ENCODE measurements around the gene CRBN. TPM values are rescaled to one million over a fixed set of nuclear protein-coding genes. Genes with fewer than 3 reads are reported as not detected.

CRBN gene
- total RNA-seq, 2 experiments from 2014 or later: 35.2 to 40.2 TPM

DNA sequence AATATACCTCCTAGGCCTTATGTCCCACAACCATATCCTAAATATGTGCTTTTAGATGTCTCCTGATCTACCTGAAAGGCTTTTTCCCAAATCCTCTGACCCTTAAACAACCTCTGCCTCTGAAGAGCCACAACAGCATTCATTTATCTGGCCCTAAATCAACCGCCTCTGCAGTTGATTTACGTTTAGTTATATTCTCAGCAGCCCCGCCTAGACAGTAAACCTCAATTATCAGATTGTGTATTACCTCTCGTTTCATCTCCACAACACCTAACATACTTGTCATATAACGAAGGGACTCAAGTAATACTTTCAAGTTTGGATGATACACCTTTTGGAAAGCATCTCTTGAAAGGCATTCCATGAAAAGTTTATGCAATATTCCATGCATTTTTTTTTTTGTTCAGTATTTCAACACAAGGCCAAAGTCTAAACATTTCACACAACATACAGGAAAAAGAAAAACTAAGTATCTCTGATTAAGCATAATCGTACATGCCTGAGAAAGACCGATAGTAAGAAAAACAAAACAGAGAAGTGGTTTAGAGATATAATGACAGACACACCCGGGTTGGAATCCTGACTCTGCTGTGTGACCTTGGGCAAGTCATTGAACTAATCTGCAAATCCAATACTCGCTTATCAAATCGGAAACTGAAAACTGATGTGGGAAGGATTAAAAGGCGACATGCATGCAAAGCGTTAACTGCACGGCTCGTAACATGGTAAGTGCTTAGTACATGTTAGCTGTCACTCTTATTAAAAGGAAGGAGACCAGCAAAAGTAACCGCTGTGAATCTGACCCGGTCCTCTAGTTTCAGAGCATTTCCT, 778 bp downstream of the CRBN start:
- POLR2A ChIA-PET: interaction anchor here (1.1 kb wide), 1 partner anchor 51 kb away, joined by 4 read pairs; no protein-coding TSS in a partner anchor
- CTCF ChIA-PET: interaction anchor here (0.8 to 1.1 kb wide), 2 partner anchors 9 to 10 kb away, joined by 3 read pairs; no protein-coding TSS in a partner anchor

DNA sequence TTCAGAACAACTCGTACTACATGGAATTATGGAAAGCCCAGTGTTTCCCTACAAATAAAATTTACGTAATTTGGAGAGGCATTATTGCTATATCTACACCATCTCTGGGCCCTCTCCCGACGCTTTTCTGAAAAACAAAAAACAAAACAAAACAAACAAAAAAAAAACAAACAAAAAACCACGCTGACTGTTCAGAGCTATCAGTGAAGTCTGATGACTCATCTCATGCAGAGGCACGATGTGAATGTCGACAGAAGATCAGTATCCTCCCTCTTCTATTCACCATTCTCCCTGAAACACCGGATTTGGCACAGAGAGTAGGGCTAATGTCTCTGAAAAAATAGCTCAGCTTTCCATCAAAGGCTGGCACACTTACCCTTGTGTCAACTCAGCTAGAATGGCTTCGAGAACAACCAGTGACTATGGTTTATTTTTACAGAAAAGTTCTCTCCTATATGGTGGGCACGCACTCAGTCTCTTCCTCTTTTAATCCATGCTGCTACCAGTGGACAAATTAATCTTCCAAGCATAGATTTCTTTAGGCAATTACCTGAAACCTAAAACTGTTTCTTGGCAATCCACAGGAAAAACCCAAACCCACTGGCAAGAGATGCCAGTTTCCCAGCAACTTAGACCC, 1.5 kb downstream of the CRBN start:
- ChIA-PET CTCF (interaction anchor here (0.8 to 1.4 kb wide), 2 partner anchors 14 to 441 kb away, joined by 4 read pairs; no protein-coding TSS in a partner anchor), POLR2A (interaction anchor here (1.1 kb wide), 1 partner anchor 50 kb away, joined by 4 read pairs; no protein-coding TSS in a partner anchor)

DNA sequence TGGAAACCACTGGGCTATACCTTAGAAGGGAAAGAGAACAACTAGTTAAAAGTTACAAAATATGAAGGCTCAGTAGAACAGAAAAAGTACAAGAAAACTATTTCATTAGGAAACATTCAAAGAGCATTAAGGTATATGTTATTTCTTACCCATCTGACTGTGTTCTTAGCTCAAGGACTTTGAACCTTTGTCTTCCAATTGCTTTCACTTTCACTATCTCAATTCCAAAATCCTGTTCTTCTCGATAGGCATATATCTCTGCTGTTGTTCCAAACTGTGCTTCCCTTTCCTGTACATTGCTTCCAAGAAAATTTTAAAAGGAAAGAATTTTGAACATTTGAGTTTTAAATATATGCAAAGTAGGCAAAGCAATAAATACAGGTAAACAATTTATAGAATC, 6.9 kb downstream of the CRBN start:
- CTCF ChIA-PET: interaction anchor here (0.8 to 1.2 kb wide), 2 partner anchors 28 to 56 kb away, joined by 3 read pairs; no protein-coding TSS in a partner anchor

DNA sequence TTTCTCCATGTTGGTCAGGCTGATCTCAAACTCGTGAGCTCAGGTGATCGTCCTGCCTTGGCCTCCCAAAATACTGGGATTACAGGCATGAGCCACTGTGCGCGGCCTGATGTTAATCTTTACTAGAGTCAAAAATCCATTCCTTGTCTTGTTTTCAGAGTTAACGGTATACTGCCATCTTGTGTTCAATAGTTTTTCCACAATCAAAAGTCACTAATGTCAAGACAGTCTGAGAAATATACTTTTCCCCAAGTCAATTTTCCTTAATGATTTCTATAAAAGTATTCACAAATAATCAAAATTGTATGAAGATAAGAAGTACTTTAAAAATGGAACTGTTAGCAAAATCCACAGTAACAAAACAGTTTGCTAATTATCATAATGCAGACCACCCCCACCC, 8.5 kb downstream of the CRBN start:
- CTCF ChIA-PET: interaction anchor here (0.6 to 1.0 kb wide), 5 partner anchors 35 to 1435 kb away, joined by 3 to 6 read pairs (median 3); no protein-coding TSS in a partner anchor
- POLR2A ChIA-PET: no interaction called here

More for the DNA sequence above, 6.9 kb downstream of the CRBN start:
- POLR2A ChIA-PET: interaction anchor here (1.3 kb wide), 1 partner anchor 38 kb away, joined by 3 read pairs; no protein-coding TSS in a partner anchor

DNA sequence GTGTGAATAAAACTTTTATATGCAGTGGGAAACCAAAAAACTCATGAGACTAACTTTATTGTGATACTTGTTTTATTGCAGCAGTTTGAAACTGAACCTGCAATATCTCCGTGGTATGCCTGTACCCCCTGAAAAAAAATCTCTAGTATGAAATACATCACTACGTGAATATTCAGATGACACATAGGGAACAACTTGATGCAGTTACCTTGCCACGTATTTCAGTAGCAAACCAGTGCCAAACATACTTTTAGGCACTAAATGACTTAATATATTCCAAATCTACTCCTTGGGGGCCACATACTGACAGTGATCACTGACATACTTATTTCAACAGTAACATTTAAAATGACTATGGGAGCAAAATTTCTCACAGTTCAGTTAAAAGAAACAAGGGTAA, 13.8 kb downstream of the CRBN start:
- ChIA-PET CTCF (no interaction called here), POLR2A (no interaction called here)

DNA sequence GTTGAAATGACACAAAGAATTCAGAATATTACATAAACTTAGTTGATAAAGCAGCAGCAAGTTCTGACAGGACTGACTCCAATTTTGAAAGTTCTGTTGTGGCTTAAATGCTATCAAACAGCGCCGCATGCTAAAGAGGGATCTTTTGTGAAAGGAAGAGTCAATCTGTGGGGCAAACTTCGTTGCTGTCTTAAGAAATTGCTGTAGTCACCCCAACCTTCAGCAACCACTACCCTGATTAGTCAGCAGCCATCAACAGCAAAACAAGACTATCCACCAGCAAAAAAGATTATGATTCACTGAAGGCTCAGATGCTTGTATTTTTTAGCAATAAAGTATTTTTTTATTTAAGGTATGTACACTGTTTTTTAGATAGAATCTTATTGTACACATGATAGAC, 14.2 kb downstream of the CRBN start:
- CTCF ChIA-PET: interaction anchor here (0.9 kb wide), 1 partner anchor 9 kb away, joined by 3 read pairs; no protein-coding TSS in a partner anchor

DNA sequence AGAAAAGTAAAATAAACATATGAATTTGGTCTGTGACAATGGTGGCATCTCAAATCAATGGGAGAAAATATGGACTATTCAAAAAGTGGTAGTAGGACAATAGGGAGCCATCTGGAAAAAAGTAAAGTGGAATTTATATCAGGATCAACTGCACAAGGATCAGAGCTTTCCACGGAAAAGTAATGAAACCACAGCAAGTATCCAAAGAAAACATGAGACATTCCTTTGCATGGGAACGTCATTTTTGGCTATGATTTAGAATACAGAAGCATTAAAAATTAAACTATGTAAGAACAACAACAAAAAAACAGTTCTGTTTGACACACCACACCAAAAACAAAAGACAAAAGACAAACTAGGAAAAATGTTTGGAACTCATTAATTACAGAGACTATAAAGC, 18.7 kb downstream of the CRBN start:
- ChIA-PET POLR2A (no interaction called here), CTCF (no interaction called here)

More for the DNA sequence above, 14.2 kb downstream of the CRBN start:
- POLR2A ChIA-PET: no interaction called here

DNA sequence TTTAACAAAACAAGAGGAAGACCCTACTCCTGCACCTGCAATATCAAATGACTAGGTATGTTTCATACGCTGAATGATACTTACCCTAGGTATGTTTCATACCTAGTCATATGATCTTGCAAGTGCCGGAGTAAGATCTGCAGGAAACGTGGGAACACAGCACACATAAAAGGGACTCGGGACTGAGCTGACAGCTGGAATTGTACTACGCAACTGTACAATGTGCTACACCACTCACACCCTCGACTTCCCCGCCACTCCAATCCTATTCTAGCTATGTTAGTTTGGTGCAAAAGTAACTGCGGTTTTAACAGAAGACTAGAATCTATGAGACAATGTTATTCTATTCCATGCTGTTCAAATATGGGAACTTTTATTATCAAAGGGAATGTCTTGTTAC, 22.0 kb downstream of the CRBN start:
- CTCF ChIA-PET: no interaction called here
- POLR2A ChIA-PET: no interaction called here

DNA sequence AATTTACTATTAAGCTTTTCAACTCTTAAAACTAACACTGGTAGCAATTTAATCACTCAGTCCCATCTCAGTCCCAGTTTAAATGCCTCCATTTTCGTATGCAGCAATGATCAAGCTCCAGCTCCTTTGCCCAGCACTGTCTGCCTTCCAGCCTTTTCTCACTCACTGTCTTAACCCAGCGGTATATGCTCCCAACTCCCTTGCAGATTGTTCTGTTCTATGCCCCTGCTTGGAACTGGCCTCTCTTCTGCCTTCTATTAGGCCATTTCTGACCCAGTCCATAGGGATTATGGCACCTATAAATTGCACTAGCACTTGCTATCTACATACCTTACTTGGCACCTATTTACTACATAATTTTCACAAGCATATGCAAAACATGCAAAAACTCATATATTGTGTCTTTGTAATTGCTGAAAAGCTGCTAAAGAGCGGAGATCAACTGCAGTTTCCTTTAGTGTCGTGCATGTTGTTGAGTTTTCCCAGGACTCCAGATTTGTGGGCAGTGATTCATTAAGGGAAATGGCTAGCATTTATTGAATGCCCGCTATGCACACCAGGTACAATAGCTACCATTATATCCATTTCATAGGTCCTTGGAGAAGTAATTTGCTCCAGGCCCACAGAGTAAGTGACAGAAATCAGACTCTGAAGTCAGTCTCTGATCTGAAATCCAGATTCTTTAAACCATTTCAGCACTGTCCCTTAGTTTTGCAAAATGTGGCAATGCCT, 24.4 kb downstream of the CRBN start:
- CTCF ChIA-PET: no interaction called here
- POLR2A ChIA-PET: no interaction called here

DNA sequence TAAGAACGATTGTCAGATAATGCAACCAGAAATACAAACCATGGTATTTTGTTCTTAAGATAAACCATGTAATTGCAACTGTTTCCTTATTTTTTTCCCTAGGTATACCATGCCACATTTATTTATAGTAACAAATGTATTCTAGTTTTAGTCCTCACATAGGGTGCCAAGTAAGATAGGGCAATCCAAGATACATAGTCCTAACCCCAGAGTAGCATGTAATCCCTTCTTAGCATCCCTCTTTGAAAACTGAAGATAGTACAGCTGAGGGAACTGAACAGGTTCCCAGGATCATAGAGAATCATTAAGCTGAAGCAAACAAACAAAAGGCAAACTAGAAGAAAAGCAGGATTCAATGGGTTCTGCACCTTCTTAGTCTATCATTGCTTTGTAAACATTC, 28.0 kb downstream of the CRBN start:
- CTCF ChIA-PET: no interaction called here

DNA sequence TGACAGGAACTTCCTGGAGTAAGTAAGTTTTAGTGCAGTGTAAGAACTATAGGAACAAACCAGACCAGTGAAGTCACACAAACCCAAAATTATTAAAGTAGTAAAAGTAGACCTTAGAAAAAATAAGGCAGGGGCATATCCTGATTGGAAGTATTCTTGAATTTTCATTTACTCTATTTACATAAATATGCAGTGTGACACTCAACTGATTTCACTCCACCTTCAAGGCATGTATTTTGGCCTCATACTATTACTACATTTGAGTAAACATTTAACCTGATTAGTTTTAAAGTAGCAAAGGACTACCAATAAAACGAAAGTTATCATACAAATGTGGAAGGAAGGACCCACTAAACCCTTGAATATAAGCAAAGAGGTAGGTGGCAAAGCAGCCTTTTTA, 29.9 kb downstream of the CRBN start:
- CTCF ChIA-PET: no interaction called here
- POLR2A ChIA-PET: no interaction called here

More for the DNA sequence above, 28.0 kb downstream of the CRBN start:
- POLR2A ChIA-PET: interaction anchor here (0.6 kb wide), 1 partner anchor 18 kb away, joined by 3 read pairs; no protein-coding TSS in a partner anchor

DNA sequence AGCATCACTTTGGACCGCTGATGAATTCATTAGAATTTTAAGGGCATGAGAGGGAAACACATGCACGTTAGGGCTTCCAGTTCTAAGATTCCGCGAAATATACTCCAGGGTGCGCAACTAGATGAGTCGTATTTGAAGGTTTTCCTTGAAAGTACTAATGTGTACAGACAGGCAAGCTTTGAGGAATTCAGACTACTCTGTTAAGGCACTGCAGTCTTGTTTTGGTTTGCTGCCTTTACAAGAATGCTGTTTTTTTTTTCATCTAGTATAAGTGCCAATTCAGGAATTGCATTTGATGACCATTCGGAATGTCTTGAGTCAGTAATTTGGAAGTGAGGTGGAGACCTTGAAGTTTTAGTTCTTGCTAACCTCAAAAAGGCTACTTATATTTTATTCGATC, 33.7 kb downstream of the CRBN start:
- ChIA-PET POLR2A (no interaction called here), CTCF (no interaction called here)

DNA sequence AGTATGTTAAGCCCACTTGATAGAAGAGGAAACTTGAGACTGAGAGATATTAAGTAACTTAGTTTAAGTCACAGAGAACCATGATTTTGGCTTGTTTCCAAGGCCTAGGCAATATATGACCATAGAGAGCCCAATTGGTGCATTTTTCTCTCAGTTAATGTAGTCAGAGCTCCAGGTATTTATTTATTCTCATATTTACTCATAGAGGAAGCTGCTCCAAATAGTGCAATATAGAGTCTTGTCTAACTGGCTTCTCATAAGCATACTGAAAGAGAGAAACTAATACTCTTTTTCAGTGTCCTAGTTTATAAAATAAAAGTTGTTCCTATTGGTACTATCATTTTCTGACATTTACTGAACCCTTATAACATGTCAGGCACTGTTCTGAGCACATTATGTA, 37.6 kb downstream of the CRBN start:
- ChIA-PET CTCF (interaction anchor here (1.4 kb wide), 1 partner anchor 9 kb away, joined by 3 read pairs; no protein-coding TSS in a partner anchor), POLR2A (no interaction called here)

DNA sequence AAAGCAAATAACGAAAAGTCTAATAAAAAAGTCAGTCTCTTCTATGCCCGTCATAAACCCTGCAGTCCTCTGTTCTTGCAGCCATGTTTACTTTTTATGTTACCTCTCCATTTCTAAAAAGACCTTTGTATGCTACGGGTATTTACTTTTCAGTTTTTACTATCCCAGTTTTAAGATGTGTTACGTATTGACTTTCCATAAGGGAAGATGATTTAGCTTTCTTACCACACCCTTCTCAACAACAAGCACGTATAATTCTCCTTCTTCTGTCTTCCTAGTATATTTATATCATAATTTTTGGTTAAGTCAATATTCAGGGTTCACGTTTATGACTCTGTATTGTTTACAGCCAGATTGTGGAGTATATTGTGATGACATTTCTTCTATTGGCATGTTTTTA, 42.0 kb downstream of the CRBN start:
- CTCF ChIA-PET: interaction anchor here (0.5 kb wide), 1 partner anchor 1178 kb away, joined by 4 read pairs; no protein-coding TSS in a partner anchor
- POLR2A ChIA-PET: no interaction called here

DNA sequence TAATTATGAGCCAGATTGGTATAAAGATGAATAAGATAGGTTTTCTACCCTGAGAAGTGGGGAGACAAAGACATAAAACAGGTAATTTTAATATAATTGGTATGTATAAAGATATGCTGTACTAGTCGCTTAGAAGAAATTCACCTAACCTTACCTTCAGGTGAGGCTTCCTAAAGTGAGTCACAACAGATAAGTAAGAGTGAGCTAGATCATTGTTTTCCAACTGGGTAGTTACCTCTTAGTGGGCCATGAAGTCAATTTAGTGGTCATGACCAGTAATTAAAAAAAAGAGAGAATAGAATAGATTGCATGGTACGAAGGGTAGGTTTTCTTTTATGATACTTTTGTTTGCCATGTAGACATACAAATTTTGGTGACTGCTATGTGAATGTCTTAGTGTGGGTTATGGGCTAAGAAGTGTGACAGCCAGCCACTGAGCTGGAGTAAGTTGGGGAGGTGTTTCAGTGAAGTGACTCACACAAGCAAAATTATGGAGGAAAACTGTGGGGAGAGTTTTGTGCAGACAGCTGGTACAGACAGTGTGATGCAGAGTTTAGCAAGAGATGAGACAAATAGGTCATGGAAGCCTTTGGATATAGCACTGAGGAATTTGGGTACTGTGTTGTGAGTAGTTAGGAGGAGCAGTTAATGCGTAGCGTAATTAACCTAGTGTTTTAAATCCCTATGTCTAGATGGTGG, 44.6 kb downstream of the CRBN start:
- ChIA-PET CTCF (no interaction called here), POLR2A (interaction anchor here (1.3 kb wide), 1 partner anchor 37 kb away, joined by 3 read pairs; no protein-coding TSS in a partner anchor)

DNA sequence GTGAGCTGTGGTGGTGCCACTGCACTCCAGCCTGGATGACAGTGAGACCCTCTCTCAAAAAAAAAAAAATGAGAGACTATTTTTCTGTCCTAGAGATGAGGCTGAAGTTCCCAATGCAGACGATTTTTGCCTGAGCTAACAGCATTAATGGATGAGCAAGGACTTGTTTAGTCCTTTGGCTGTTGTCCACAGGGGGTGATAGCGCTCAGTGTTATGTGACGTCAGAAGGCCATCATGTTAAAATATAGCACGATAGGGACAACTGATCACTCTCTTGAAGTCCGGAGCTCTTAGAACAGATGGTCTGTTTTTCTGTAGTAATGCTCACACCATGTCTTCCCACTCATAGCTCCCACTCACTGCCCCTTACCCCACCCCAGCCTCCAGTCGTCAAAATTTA, 46.0 kb downstream of the CRBN start:
- ChIA-PET CTCF (interaction anchor here (1.1 kb wide), 1 partner anchor 9 kb away, joined by 3 read pairs; no protein-coding TSS in a partner anchor), POLR2A (no interaction called here)

DNA sequence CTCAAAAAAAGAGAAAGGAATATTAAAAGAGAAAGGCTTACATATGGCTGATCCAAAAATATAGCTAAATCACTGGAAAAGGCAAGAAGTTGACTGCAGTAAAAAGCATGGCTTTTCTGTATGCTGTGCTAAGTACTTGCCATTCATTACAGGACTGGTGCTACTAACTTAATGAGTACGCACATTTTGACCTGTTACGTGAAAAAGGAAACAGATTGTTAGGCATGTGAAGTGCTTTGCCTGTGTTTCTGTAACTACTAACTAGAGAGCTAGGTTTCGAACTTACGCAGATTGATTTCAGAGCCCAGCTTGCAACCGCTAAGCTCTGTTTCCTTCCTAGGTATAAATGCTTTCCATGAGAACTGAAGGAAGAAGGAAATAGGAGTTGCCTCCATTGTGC, 49.9 kb downstream of the CRBN start:
- ChIA-PET POLR2A (interaction anchor here (0.6 kb wide), 1 partner anchor 22 kb away, joined by 3 read pairs; no protein-coding TSS in a partner anchor), CTCF (interaction anchor here (0.9 to 1.3 kb wide), 3 partner anchors 24 to 45 kb away, joined by 3 read pairs; no protein-coding TSS in a partner anchor)

DNA sequence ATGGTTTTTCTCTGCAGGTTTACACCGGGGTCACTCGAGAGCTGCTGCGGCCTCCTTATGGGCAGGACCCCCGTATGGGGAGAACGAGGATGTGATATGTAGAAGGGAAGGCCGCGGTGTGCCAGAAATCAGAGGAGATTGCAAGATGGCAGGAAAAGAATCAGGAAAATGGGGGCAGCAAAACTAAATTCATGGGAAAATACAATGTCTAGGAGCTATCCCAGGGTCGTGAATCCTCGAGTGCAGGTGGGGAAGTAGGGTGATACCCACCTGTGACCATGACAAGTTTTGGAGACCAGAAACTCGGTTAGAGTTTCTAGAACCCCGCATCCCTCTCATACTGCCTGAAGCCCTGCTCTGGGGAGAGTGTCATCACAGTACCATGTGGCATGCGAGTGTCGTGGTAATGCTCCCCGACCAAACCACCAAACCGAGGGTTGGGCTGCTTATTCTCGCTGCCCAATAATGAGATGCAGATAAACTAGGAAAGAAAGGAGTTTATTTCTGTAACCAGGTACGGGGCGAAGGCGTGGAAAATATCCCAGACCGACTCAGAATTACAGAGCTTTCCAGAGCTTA, 52.0 kb downstream of the CRBN start:
- ChIA-PET CTCF (no interaction called here), POLR2A (interaction anchor here (0.8 kb wide), 1 partner anchor 50 kb away, joined by 4 read pairs; no protein-coding TSS in a partner anchor)

Measured in activated CD8-positive, alpha-beta memory T cell treated with anti-CD3 and anti-CD28 coated beads for 36 hours (primary cell).